Thyroid gland (tissue), 4 donors: ENCODE data around the gene INPP4B. TPM values are rescaled to one million over a fixed set of nuclear protein-coding genes. Genes with fewer than 3 reads are reported as not detected.

Experiments
- DNase-seq, 2 donors: peaks; one replicate each; pipeline ENCODE4 v3.0.0-alpha.2; 2019
- H3K27ac ChIP-seq, 3 donors: fragments of 200-600 bp; sonication (generic); 1 replicate in 2 of 3; 2 replicates in 1 of 3; pipeline ENCODE4 v1.5.1; 2016 to 2019; ENCODE audit warnings: mild to moderate bottlenecking in 1 of 3, moderate library complexity in 1 of 3
- H3K27me3 ChIP-seq: fragments of 200-600 bp; sonication (generic); one replicate; pipeline ENCODE4 v1.5.1; 2019
- H3K36me3 ChIP-seq, 2 donors: fragments of 200-600 bp; sonication (generic); one replicate each; pipeline ENCODE4 v1.5.1; 2016 to 2019
- H3K4me1 ChIP-seq, 2 donors: fragments of 200-600 bp; sonication (generic); one replicate each; pipeline ENCODE4 v1.5.1; 2017 to 2019
- H3K4me3 ChIP-seq, 3 donors: fragments of 200-600 bp; sonication (generic); replicated peaks in 1 of 3; 1 replicate in 2 of 3; 2 replicates in 1 of 3; pipeline ENCODE4 v1.5.1; 2016; ENCODE audit warnings: mild to moderate bottlenecking in 1 of 3
- H3K9me3 ChIP-seq: fragments of 200-600 bp; sonication (generic); one replicate; pipeline ENCODE4 v1.5.1; 2017
- CTCF ChIP-seq, 6 experiments: fragments of 200-600 bp in 3 of 6; fragments of 450-650 bp in 3 of 6; sonication (generic) in 3 of 6; IDR thresholded peaks; one replicate each; pipeline ENCODE4 v1.5.1; 2016 to 2019; ENCODE audit warnings: antibody characterized with exemption in 6 of 6, mild to moderate bottlenecking in 2 of 6, inconsistent platforms in 1 of 6, moderate library complexity in 1 of 6
- POLR2A ChIP-seq, 2 donors: fragments of 450-650 bp; IDR thresholded peaks; one replicate each; pipeline ENCODE4 v1.6.1; 2017; ENCODE audit warnings: antibody characterized with exemption in 2 of 2, mild to moderate bottlenecking in 2 of 2, moderate library complexity in 1 of 2
- WGBS, 2 donors: methylation state at CpG; one replicate each; pipeline ENCODE4 v1.1.5; 2017; 5-methylcytosine and 5-hydroxymethylcytosine counted together
- intact Hi-C: fragments of 100-400 bp; cut with DNase I; formaldehyde crosslinking; loops from one replicate; pipeline ENCODE4 v1.15.1; 2023
- total RNA-seq, 4 donors: library from RNA; depleted of rRNA; stranded (reverse); fragments of >200 nt; gene quantifications; one replicate each; pipeline ENCODE4 v1.2.3, GENCODE V29; 2016

The INPP4B gene
- total RNA-seq, 4 donors from 2014 or later = 8.0 to 22.1 (median 12.0) TPM

GRCh38 chr4:142128529-142128928 is 717.6 kb downstream of the INPP4B start:
- Histone ChIP-seq H3K4me1 (peaks cover 0 to 4% of the 10 kb centered on the region in 2 donors), H3K36me3 (no peaks in the 10 kb centered on the region), H3K9me3 (no peaks in the 10 kb centered on the region), H3K4me3 (no peak overlapping the region), H3K27me3 (no peaks in the 10 kb centered on the region), H3K27ac (no peak overlapping the region)
- TF ChIP-seq POLR2A (IDR thresholded peaks at IDR 0.05) = no peak
- no peak for TF ChIP-seq CTCF (IDR thresholded peaks at IDR 0.05)
- intact Hi-C loops = loop anchor here (5.0 kb wide), 1 partner anchor 719 kb away; the partner anchor contains the start of gene INPP4B
- 35 to 37% methylated on average over 3 of the region's 3 CpGs for WGBS, 2 donors
- peak; percentile 4 to 5 for DNase-seq

- Histone ChIP-seq H3K36me3 (no peaks in the 10 kb centered on the region), H3K4me3 (no peak overlapping the region), H3K27ac (no peak overlapping the region), H3K27me3 (no peaks in the 10 kb centered on the region), H3K9me3 (no peaks in the 10 kb centered on the region), H3K4me1 (peaks cover 0 to 4% of the 10 kb centered on the region in 2 donors)
- peak; percentile 38 to 53 for DNase-seq
- TF ChIP-seq POLR2A (IDR thresholded peaks at IDR 0.05) = no peak
- peak; percentile 47 to 86 (median 68) for TF ChIP-seq CTCF (IDR thresholded peaks at IDR 0.05)
- intact Hi-C loops = loop anchor here (5.0 kb wide), 1 partner anchor 720 kb away; the partner anchor contains the start of gene INPP4B
- WGBS, 2 donors = 17 to 20% methylated on average over 3 of the region's 3 CpGs
These were observed 719.1 kb downstream of the INPP4B start for GRCh38 chr4:142126890-142127497.

- intact Hi-C loops = loop anchor here (5.0 kb wide), 1 partner anchor 722 kb away; the partner anchor contains the start of gene INPP4B
- WGBS, 2 donors = 73 to 76% methylated on average over 2 of the region's 2 CpGs
These were observed 721.2 kb downstream of the INPP4B start for GRCh38 chr4:142124874-142125273.

GRCh38 chr4:142121448-142122350 is 724.4 kb downstream of the INPP4B start:
- Histone ChIP-seq H3K27me3 (no peaks in the 10 kb centered on the region), H3K36me3 (no peaks in the 10 kb centered on the region), H3K9me3 (no peaks in the 10 kb centered on the region), H3K4me3 (no peak overlapping the region), H3K4me1 (no peaks in the 10 kb centered on the region), H3K27ac (no peak overlapping the region)
- TF ChIP-seq POLR2A (IDR thresholded peaks at IDR 0.05) = no peak
- TF ChIP-seq CTCF (IDR thresholded peaks at IDR 0.05) = no peak
- intact Hi-C loops = no loop called here
- no peak for DNase-seq
- WGBS, 2 donors = 71 to 80% methylated on average over 9 of the region's 9 CpGs

More at GRCh38 chr4:142124874-142125273, 721.2 kb downstream of the INPP4B start:
- Histone ChIP-seq H3K27me3 (no peaks in the 10 kb centered on the region), H3K36me3 (no peaks in the 10 kb centered on the region), H3K9me3 (no peaks in the 10 kb centered on the region), H3K4me3 (no peak overlapping the region), H3K4me1 (no peaks in the 10 kb centered on the region), H3K27ac (no peak overlapping the region)
- TF ChIP-seq POLR2A (IDR thresholded peaks at IDR 0.05) = no peak
- TF ChIP-seq CTCF (IDR thresholded peaks at IDR 0.05) = no peak
- DNase-seq = no peak
